Nasal cavity respiratory epithelium epithelial cell of viscerocranial mucosa (primary cell): ENCODE results near the gene LCE1F. TPM values are rescaled to one million over a fixed set of nuclear protein-coding genes. Genes with fewer than 3 reads are reported as not detected.

Experiments used
- total RNA-seq: library from RNA; depleted of rRNA; stranded (reverse); fragments of >200 nt; gene quantifications from 2 replicates; pipeline ENCODE4 v1.2.3, GENCODE V29; 2014

LCE1F gene, protein sequence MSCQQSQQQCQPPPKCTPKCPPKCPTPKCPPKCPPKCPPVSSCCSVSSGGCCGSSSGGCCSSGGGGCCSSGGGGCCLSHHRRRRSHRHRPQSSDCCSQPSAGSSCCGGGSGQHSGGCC
- total RNA-seq: not detected in 2 replicates

DNA sequence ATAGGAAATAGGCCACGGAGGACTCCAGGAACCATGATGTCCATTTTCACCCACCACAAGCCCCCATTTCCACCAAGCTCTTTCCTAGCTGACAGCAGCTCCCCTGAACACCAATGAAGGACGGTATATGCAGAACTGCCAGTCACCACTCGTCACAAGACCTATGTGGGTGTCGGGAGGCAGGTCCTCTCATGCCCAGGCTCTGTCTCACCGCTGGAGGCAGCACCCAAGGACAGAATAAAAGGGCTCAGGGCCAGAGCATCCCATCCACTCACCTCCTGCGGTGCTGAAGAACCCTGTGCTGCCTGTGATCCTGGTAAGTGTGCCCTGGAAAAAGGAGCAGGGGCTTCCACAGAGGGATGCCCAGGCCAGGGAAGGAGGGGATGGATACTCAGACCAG lies at the start of gene LCE1F:
LCE1F (plus strand) TSS at position 266 of the 400 bp plus-strand sequence. CDS start 1,232 bp downstream, outside the sequence.

DNA sequence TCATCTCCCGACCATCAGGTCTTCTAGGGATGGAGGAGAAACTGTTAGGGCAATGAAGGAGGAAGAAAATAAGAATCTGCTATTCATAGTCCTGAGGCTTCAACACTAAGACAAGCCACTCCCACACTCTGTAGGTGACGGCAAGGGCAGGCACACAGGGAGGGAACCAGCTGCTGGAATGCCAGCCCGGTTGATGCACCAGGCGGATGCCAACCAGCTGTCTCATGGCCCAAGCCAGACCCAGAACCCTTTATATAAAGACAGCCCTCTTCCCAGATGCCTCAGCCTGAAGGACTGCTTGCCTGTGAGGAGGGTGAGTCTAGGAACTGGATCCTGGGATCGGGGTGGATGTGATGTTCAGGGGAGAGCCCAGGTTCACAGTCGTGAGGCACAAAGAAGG lies 17.2 kb upstream of the LCE1F start, which contains the start of gene KPRP:
KPRP (plus strand) TSS at position 279 of the 400 bp plus-strand sequence. CDS start 1,564 bp downstream, outside the sequence.

DNA sequence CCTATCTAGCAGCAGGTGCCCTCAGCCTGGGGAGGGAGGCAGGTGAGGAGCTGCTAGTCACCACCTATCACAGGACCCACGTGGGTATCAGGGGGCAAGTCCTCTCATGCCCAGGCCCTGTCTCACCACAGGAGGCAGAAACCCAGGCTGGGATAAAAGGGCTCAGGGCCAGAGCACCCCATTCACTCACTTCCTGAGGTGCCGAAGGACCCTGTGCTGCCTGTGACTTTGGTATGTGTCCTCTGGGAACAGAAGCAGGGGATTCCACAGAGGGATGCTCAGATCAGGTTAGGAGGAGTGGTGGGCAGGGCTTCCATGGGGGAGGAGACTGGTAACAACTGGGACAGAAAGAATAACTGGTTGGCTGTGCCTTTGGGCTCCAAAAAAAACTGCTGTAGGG lies 11.1 kb downstream of the LCE1F start, which contains the start of gene LCE1E:
LCE1E (plus strand) TSS at position 181 of the 400 bp plus-strand sequence. CDS start 1,043 bp downstream, outside the sequence.

DNA sequence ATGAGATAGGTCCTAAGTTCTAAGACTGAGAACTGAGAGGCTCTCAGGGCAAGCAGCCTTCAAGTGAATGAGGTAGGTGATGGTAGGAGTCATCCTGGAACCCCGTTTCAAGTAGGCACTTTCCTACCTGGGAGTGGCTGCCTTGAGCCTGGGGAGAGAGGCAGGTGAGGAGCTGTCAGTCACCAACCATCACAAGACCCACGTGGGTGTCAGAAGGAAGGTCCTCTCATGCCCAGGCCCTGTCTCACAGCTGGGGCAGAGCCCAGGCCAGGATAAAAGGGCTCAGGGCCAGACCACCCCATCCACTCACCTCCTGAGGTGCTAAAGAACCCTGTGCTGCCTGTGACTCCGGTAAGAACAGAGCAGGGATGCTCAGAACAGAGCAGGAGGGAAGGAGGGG lies 21.5 kb downstream of the LCE1F start, which contains the start of gene LCE1D:
LCE1D (plus strand) TSS at position 301 of the 400 bp plus-strand sequence. CDS start 1,074 bp downstream, outside the sequence.

DNA sequence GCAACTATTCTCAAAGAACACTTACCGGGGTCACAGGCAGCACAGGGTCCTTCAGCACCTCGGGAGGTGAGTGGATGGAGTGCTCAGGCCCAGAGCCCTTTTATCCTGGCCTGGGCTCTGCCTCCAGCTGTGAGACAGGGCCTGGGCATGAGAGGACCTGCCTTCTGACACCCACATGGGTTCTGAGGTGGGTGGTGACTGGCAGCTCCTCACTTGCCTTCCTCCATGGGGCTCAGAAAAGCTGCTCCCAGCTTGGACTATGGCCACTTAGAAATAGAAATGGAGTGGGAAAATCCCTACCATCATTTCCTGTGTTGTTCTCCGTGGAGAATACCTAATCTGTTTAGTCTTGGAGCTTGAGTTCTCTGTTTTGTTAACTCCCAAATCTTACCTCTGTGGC lies 31.6 kb downstream of the LCE1F start, which contains the start of gene LCE1C:
LCE1C (minus strand) TSS at position 76 of the 400 bp plus-strand sequence. CDS start 1,173 bp downstream, outside the sequence.

DNA sequence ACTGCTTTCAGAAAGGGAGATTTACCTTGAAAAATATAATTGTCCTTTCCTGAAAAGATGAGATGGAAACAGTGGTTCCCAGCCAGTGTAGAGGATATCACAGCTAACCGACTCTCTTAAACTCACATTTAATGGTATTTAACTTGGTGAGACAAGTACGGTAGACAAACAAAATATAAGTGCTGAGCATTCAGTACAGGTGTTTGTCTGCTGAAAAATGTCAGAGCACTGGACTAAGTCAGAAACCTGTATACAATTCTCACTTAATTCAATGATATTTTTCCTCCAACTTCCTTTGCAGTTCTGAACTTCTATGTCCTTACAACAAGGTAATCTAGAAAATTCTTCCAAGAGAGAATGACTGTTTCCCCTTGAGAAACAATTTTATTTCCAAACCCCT lies 36.7 kb downstream of the LCE1F start, which contains the start of gene LCE1B:
LCE1B (plus strand) TSS at position 301 of the 400 bp plus-strand sequence. CDS start 476 bp downstream, outside the sequence.

Other genes starting within 250 kb of the LCE1F start
- 8.5 TPM in 1 of 2 replicates, not detected in the other for gene LCE3E, start 208.4 kb upstream of the LCE1F start, total RNA-seq
- 35.9 TPM in 1 of 2 replicates, not detected in the other for gene LCE3D, start 194.6 kb upstream of the LCE1F start, total RNA-seq
- not detected in 2 replicates for gene LCE3C, start 174.9 kb upstream of the LCE1F start, total RNA-seq
- not detected in 2 replicates for gene LCE3B, start 161.3 kb upstream of the LCE1F start, total RNA-seq
- not detected in 2 replicates for gene LCE3A, start 152.0 kb upstream of the LCE1F start, total RNA-seq
- gene LCE2D, start 111.8 kb upstream of the LCE1F start, total RNA-seq: not detected in 2 replicates
- not detected in 2 replicates for gene LCE2C, start 99.9 kb upstream of the LCE1F start, total RNA-seq
- gene LCE2B, start 89.0 kb upstream of the LCE1F start, total RNA-seq: not detected in 2 replicates
- not detected in 2 replicates for gene LCE2A, start 76.8 kb upstream of the LCE1F start, total RNA-seq
- gene LCE4A, start 67.0 kb upstream of the LCE1F start, total RNA-seq: not detected in 2 replicates
- 0.34 TPM in 1 of 2 replicates, not detected in the other for gene KPRP, start 17.1 kb upstream of the LCE1F start, total RNA-seq
- not detected in 2 replicates for gene LCE1E, start 11.1 kb downstream of the LCE1F start, total RNA-seq
- not detected in 2 replicates for gene LCE1D, start 21.6 kb downstream of the LCE1F start, total RNA-seq
- 0.34 TPM in 1 of 2 replicates, not detected in the other for gene LCE1C, start 31.5 kb downstream of the LCE1F start, total RNA-seq
- not detected in 2 replicates for gene LCE1B, start 36.8 kb downstream of the LCE1F start, total RNA-seq
- 0.34 TPM in 1 of 2 replicates, not detected in the other for gene LCE1A, start 52.3 kb downstream of the LCE1F start, total RNA-seq
- not detected in 2 replicates for gene LCE6A, start 67.7 kb downstream of the LCE1F start, total RNA-seq
- gene LCE7A, start 84.9 kb downstream of the LCE1F start, total RNA-seq: not detected in 2 replicates
- gene SMCP, start 103.2 kb downstream of the LCE1F start, total RNA-seq: not detected in 2 replicates
- gene IVL, start 133.4 kb downstream of the LCE1F start, total RNA-seq: 18.8 and 30.8 TPM in 2 replicates
- not detected in 2 replicates for gene SPRR5, start 172.1 kb downstream of the LCE1F start, total RNA-seq
- not detected in 2 replicates for gene SPRR4, start 195.5 kb downstream of the LCE1F start, total RNA-seq
- 3.1 and 9.5 TPM in 2 replicates for gene SPRR1A, start 208.9 kb downstream of the LCE1F start, total RNA-seq
- 67.3 and 122 TPM in 2 replicates for gene SPRR3, start 226.6 kb downstream of the LCE1F start, total RNA-seq